Measurements from ENCODE around the gene MRPL24. TPM values are rescaled to one million over a fixed set of nuclear protein-coding genes. Genes with fewer than 3 reads are reported as not detected.
"Not testable (repeated sequence)": the region's sequence is repeated elsewhere in the genome, so short reads cannot be mapped to it uniquely, and the experiment has no call there.

Gene MRPL24
- total RNA-seq, 2 donors from 2014 or later = 58.8 to 67.0 TPM

DNA sequence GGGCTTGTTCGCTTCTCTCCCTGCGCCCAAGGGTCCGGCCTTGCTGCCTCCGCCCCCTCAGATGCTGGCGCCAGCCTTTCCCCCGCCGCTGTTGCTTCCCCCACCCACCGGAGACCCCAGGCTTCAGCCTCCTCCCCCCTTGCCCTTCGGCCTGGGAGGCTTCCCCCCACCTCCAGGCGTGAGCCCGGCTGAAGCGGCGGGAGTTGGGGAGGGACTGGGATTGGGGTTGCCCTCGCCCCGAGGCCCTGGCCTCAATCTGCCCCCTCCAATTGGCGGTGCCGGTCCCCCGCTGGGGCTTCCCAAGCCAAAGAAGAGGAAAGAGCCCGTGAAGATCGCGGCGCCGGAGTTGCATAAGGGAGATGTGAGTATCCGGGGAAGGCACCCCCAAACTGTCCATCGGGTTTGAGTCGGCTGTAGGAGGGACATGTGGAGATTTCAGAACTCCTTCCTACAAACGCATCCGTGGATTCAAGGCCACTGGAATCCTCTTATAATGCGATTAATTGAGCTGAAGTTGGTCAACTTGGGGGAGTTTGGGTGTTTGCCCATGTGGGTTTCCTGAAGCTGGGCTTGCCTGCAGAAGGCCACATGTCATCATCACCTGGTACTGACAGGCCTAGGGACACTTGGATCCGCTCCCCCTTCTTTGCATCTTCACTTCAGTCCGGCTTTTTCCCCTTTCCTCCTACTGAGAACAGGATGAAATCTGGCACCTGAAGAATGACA is 27.2 kb upstream of the MRPL24 start:
- H3K27ac Mint-ChIP-seq = no peak overlapping the region
- H3K27me3 Mint-ChIP-seq = no peaks in the 10 kb centered on the region
- peak; percentile 16 for ATAC-seq (replicated peaks)
- peaks cover 47% of the 10 kb centered on the region for H3K36me3 Mint-ChIP-seq (ENCODE audit: low read depth)
- no peaks in the 10 kb centered on the region for H3K9me3 Mint-ChIP-seq
- H3K4me1 Mint-ChIP-seq = peaks cover 40% of the 10 kb centered on the region
- no peak overlapping the region for H3K4me3 Mint-ChIP-seq

DNA sequence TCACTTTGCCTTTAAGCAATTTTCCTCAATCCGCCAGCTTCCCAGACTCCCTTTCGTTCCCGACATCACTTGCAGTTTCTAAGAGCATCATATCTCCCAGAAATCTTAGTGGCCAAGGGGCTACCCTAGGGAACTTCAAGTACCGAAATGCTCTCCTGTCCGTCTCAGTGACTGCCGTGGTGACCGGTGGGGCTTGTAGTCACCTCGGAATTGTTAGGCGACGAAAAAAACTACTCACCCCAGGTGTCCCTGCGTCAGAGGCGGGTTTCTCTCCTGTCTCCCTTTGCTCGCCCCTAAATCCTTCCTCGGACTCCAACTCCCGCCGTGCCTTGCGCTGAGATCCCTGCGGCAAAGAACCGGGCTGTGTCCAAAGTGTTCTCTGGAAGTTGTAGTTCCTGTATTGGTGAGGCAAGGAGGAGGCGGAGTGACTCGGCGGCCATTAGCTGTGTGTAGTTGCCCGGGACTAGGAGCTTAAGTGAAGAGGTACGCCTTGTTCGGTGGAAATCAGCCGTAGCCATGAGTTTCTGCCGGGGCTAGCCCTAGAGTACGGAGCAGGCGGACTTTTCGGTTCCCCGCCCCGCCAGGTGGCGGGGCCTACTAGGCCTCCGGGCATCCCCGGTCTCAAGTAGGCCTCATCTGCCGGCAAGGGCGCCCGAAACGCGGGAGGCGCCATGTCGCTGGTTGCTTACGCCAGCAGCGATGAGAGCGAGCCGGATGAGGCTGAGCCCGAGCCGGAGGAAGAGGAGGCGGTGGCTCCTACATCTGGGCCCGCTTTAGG is 26.4 kb upstream of the MRPL24 start, which contains the start of gene PRCC:
TSS of gene PRCC (plus strand) at position 435 of the 778 bp plus-strand sequence. CDS start at position 672, 237 bp downstream.
- ATAC-seq (replicated peaks) = peak; percentile 94
- H3K9me3 Mint-ChIP-seq = no peaks in the 10 kb centered on the region
- no peak within 1 kb of the TSS for H3K27ac Mint-ChIP-seq
- H3K4me3 Mint-ChIP-seq = no peak within 1 kb of the TSS
- H3K36me3 Mint-ChIP-seq (ENCODE audit: low read depth) = peaks cover 40% of the 10 kb centered on the region
- peaks cover 33% of the 10 kb centered on the region for H3K4me1 Mint-ChIP-seq
- H3K27me3 Mint-ChIP-seq = no peaks in the 10 kb centered on the region

DNA sequence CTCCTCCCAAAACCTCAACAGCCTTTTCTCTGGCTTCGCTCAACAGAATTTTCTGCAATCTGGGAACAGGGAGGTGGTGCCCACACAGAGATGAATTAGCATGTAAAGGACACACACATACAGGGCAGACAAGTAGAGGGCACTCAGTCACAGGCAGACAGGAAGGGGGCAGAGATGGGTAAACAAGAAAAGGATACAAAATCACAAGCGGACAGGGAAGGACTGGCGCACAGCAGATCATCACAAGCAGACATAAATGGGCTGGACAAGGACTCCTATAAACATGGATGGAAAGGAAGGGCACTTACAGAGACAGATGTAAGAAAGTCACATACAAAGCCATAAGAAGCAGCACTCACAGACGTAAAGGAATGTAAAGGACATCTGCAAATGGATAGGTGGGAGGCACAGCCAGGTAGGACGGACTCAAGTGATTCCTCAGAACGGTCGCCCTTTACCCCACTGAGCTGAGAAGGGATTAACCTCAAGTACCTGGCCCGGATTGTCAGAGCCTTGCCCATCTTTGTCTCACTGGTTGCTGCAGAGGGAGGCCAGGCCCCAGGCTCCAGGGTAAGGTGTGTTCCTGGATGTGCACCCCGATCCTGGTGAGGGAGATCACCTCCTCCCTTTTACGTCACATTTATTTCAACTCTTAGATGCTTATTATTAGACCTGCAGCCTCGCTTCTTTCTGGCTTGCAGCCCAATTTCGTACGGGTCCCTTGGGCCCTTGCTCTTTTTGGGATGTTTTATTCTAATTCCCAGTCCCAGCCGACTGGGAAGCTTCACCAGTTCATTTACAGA is 25.6 kb upstream of the MRPL24 start:
- peaks cover 33% of the 10 kb centered on the region for H3K36me3 Mint-ChIP-seq (ENCODE audit: low read depth)
- H3K4me1 Mint-ChIP-seq = peaks cover 30% of the 10 kb centered on the region
- no peaks in the 10 kb centered on the region for H3K27me3 Mint-ChIP-seq
- no peak overlapping the region for H3K4me3 Mint-ChIP-seq
- ATAC-seq (replicated peaks) = peak; percentile 3
- H3K9me3 Mint-ChIP-seq = no peaks in the 10 kb centered on the region
- H3K27ac Mint-ChIP-seq = no peak overlapping the region

DNA sequence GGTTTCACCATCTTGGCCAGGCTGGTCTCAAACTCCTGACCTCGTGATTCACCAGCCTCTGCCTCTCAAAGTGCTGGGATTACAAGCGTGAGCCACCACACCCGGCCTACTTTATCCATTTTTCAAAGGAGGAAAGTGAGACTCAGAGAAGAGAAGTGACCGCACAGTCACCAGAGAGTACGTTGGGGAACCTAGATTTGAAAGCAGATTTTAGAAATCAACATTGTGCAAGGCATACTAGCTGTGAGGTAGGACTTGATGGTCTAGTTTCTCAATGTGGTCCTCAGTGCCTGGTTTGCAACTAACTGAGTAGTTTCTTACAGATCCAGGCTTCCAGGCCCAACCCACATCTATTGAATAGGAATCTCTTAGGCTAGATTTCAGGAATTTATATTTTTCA is 24.8 kb upstream of the MRPL24 start:
- Mint-ChIP-seq H3K4me1 (peaks cover 22% of the 10 kb centered on the region), H3K27ac (no peak overlapping the region), H3K9me3 (no peaks in the 10 kb centered on the region), H3K4me3 (no peak overlapping the region), H3K27me3 (no peaks in the 10 kb centered on the region), H3K36me3 (ENCODE audit: low read depth) (peaks cover 25% of the 10 kb centered on the region)
- ATAC-seq (replicated peaks) = no peak

DNA sequence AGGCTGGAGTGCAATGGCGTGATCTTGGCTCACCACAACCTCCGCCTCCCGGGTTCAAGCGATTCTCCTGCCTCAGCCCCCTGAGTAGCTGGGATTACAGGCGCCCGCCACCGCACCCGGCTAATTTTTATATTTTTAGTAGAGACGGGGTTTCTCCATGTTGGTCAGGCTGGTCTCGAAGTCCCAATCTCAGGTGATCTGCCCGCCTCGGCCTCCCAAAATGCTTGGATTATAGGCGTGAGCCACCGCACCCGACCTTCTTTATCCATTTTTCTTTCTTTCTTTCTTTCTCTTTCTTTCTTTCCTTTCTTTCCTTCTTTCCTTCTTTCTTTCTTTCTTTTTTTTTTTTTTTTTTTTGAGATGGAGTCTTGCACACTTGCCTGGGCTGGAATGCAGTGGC is 24.2 kb upstream of the MRPL24 start:
- H3K9me3 Mint-ChIP-seq; H3K4me3 Mint-ChIP-seq; H3K27me3 Mint-ChIP-seq; H3K27ac Mint-ChIP-seq; ATAC-seq (replicated peaks): not testable (repeated sequence)
- peaks cover 20% of the 10 kb centered on the region for H3K4me1 Mint-ChIP-seq
- H3K36me3 Mint-ChIP-seq (ENCODE audit: low read depth) = peaks cover 20% of the 10 kb centered on the region

DNA sequence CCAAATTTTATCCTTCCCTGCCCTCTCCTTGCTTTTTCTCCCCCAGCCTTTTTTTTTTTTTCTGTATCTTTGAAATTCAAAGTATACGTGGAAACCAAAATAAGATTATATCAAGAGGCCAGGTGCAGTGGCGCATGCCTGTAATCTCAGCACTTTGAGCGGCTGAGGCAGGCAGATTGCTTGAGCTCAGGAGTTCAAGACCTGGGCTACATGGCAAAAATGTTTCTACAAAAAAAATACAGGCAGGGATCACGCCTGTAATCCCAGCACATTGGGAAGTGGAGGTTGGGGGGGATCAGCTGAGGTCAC is 19.9 kb upstream of the MRPL24 start:
- Mint-ChIP-seq H3K4me3 (no peak overlapping the region), H3K4me1 (no peaks in the 10 kb centered on the region), H3K27ac (no peak overlapping the region), H3K27me3 (no peaks in the 10 kb centered on the region), H3K36me3 (ENCODE audit: low read depth) (no peaks in the 10 kb centered on the region), H3K9me3 (no peaks in the 10 kb centered on the region)
- ATAC-seq (replicated peaks) = no peak

DNA sequence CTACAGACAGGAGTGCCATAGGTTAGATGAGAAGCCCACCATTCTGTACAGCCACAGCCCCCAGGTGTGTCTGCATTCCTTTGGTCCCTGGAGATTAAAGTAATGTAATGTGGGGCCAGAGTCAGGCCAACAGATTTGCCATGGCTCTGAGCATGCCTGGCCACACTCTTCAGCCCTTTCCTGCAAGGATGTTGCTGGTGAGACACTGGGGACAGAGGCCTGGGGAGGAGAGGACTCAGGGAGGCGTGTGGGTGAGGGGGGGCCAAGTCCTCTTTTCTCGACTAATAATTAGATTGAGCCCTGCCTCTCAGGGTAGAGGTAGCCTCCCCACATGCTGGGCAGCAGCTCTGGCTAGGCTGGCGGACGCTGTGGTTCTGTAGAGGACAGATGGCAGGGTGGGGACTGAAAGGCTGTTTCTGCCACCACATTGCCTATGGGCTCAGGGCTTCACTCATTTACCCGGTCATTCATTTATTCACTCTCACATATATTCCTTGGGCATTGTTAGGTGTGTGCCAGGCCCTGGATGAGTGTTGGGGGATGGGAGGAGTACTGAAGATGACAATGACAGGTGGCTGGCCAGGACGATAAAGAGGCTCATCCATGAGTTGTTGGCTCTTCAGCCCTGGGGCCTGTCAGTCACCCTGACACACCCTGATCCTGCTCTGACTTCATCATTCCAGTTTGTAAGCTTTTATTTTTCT is 19.4 kb upstream of the MRPL24 start:
- ATAC-seq (replicated peaks) = no peak
- Mint-ChIP-seq H3K27ac (no peak overlapping the region), H3K27me3 (no peaks in the 10 kb centered on the region), H3K4me3 (no peak overlapping the region), H3K4me1 (no peaks in the 10 kb centered on the region), H3K36me3 (ENCODE audit: low read depth) (no peaks in the 10 kb centered on the region), H3K9me3 (no peaks in the 10 kb centered on the region)

DNA sequence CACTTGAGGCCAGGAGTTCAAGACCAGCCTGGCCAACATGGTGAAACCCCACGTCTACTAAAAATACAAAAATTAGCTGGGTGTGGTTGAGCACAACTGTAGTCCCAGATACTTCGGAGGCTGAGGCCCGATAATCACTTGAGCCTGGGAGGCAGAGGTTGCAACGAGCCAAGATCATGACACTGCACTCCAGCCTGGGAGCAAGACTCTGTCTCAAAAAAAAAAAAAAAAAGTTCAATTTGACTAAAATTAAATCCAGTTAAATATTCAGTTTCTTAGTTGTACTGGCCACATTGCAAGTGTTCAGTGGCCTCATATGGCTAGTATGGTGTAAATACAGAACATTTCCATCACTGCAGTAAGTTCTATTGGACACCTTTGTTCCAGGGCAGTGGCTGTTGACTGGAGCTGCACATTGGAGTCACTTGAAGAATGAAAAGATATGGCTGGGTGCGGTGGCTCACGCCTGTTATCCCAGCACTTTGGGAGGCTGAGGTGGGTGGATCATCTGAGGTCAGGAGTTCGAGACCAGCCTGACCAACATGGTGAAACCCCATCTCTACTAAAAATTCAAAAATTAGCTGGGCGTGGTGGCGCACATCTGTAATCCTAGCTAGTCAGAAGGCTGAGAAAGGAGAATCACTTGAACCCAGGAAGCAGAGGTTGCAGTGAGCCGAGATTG is 16.8 kb upstream of the MRPL24 start:
- not testable (repeated sequence) for H3K4me3 Mint-ChIP-seq; H3K27ac Mint-ChIP-seq; H3K27me3 Mint-ChIP-seq; H3K9me3 Mint-ChIP-seq; H3K4me1 Mint-ChIP-seq; H3K36me3 Mint-ChIP-seq (ENCODE audit: low read depth); ATAC-seq (replicated peaks)

DNA sequence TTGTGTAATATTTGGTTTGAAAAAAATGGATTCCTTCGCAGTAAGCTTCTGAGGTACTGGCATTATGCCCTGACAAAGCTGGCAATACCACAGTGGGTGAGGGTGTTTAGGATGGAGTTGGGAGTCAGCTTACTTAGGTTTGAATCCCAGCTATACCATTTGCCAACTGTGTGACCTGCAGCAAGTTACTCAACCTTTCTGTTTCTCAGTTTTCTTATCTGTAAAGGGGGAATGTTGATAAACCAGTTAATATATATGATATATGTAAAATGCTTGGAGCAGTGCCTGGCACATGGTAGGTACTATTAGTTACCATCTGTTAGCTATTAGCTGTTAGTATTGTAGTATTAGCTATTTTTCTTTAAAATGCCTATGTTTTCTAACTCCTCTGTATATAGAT is 15.5 kb upstream of the MRPL24 start:
- H3K36me3 Mint-ChIP-seq (ENCODE audit: low read depth) = peaks cover 4% of the 10 kb centered on the region
- peaks cover 4% of the 10 kb centered on the region for H3K4me1 Mint-ChIP-seq
- ATAC-seq (replicated peaks) = no peak

DNA sequence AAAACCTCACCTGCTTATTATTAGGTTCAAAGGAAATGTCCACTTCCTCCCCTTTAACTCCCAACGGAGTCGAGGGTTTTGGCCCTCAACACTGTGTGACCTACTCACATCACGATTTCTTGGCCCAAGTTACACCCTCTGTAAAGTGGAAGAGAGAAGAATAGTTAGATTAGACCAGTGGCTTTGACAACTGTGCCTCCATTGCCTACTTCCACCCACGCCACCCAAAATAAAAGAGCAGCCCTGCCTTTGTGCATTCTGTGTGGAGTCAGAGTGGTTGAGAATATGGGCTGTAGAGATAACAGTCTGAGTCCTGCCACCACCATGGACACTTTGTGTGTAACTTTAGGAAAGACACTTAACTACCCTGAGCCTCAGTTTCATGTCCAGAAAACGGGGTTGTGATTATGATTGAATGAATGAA is 14.7 kb upstream of the MRPL24 start:
- H3K27me3 Mint-ChIP-seq = no peaks in the 10 kb centered on the region
- no peak for ATAC-seq (replicated peaks)
- no peak overlapping the region for H3K4me3 Mint-ChIP-seq
- H3K27ac Mint-ChIP-seq = no peak overlapping the region
- H3K36me3 Mint-ChIP-seq (ENCODE audit: low read depth) = peaks cover 8% of the 10 kb centered on the region
- no peaks in the 10 kb centered on the region for H3K9me3 Mint-ChIP-seq
- H3K4me1 Mint-ChIP-seq = peaks cover 4% of the 10 kb centered on the region

More for the DNA sequence above, 15.5 kb upstream of the MRPL24 start:
- H3K9me3 Mint-ChIP-seq = no peaks in the 10 kb centered on the region
- no peak overlapping the region for H3K27ac Mint-ChIP-seq
- no peaks in the 10 kb centered on the region for H3K27me3 Mint-ChIP-seq
- no peak overlapping the region for H3K4me3 Mint-ChIP-seq

DNA sequence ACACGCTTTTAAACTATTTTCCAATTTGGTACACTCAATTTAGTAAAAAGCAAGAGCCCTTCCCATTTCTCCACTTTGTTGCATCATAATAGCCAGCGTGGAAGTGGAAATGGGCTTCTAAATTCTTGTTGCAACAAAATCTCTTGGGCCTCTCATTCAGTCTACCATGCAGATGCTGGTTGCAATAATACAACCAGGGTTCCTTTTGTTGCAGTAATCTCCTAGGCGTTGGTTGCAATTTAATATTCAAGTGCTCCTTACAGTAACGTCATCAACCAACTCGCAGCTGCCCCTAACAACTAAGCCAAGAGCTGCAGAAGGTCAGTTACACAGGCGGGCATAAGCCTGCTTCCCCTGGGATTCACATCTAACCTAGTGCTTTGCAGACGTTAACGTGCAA is 13.3 kb upstream of the MRPL24 start:
- Mint-ChIP-seq H3K27me3 (no peaks in the 10 kb centered on the region), H3K4me3 (no peak overlapping the region)

DNA sequence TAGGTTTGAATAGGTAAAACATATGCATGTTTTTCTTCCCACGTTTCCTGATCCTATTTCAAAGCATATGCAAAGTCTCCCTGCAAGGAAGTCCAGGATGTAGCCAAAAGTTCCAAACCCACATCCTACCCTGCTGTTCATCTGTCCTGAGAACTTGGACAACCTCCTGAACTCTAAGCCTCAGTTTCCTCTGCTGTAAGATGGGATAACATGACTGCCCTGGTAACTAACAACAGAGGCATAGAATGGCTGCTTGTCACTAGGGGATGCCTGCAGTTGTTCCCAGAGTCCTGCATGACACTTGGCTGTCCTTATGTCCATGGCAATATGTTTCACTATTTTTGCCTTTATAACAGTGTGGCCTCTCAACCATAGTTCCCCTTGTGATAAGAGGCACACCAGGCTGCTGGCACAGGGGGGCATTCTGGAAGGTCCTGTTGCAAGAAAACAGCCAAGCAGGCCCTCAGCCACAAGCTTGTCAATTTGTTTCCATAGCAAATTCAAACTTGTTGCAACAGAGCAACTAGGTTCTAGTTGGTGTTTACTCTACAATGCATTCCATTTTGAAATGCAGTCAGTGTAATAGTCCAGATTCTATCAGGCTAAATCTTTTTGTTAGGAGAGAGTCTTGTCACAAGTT is 12.1 kb upstream of the MRPL24 start:
- Mint-ChIP-seq H3K4me3 (peak overlapping the region; percentile 97), H3K27ac (peak overlapping the region; percentile 14), H3K9me3 (no peaks in the 10 kb centered on the region), H3K36me3 (ENCODE audit: low read depth) (peaks cover 34% of the 10 kb centered on the region), H3K27me3 (no peaks in the 10 kb centered on the region), H3K4me1 (peaks cover 4% of the 10 kb centered on the region)
- no peak for ATAC-seq (replicated peaks)

More for the DNA sequence above, 13.3 kb upstream of the MRPL24 start:
- H3K9me3 Mint-ChIP-seq = no peaks in the 10 kb centered on the region
- peaks cover 4% of the 10 kb centered on the region for H3K4me1 Mint-ChIP-seq
- no peak for ATAC-seq (replicated peaks)
- H3K27ac Mint-ChIP-seq = no peak overlapping the region
- peaks cover 21% of the 10 kb centered on the region for H3K36me3 Mint-ChIP-seq (ENCODE audit: low read depth)

DNA sequence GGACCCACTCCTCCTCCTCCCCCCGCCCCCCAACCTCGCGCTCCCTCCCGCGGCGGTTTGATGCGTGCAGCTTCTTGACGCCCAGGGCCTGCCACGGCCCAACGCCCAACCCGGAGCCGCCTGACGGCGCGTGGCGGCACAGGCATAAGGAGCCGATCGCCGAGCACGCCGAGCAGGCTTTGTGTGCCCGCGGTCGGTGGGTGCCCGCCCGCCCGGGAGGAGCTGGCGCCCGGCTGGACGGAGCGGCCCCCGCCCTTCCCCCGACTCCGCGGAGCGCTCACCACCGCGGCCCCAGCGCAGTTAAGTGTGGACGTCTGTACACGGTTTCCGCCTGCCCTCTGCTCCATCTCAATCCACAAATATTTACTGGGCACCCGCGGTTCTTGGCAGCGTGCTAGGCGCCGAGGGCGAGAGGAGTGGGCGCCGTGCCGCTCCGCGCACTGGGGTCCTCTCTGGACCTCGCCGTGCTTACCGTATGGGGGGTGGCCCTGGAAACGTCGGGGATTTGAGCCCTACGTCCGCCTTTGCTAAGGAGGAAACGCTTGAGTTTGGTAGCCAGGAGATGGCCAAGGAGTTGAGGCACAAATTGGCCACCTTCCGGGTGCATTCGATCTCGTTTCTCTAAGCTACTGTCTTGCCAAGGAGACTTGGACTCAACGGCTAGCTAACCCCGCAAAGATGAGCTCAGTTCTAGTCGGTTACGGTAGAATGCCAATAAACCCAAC is 11.0 kb upstream of the MRPL24 start:
- Mint-ChIP-seq H3K36me3 (ENCODE audit: low read depth) (peaks cover 44% of the 10 kb centered on the region), H3K4me1 (peaks cover 4% of the 10 kb centered on the region)
- ATAC-seq (replicated peaks) = peak; percentile 78

More for the DNA sequence above, 11.0 kb upstream of the MRPL24 start:
- no peaks in the 10 kb centered on the region for H3K9me3 Mint-ChIP-seq
- H3K27me3 Mint-ChIP-seq = no peaks in the 10 kb centered on the region
- peak overlapping the region; percentile 97 for H3K4me3 Mint-ChIP-seq
- H3K27ac Mint-ChIP-seq = peak overlapping the region; percentile 89

Measured in activated T-helper 17 cell treated with anti-CD3 and anti-CD28 coated beads, Interleukin-2, amount 50 U/mL, for 72 hours (primary cell).